Measurements from ENCODE around the gene DHRS13.

- TF ChIP-seq CTCF (IDR thresholded peaks at IDR 0.05) (no peak), GABPB1 (CRISPR knock-in tag; IDR thresholded peaks at IDR 0.05) (0 out of 2 replicates have a peak, but pooled peaks have one; percentile 24), ELF4 (CRISPR knock-in tag; IDR thresholded peaks at IDR 0.05; ENCODE audit: low read depth) (no peak), JUN (CRISPR knock-in tag; IDR thresholded peaks at IDR 0.05) (no peak), FOXK1 (CRISPR knock-in tag; IDR thresholded peaks at IDR 0.05) (no peak), SP1 (CRISPR knock-in tag; conservative IDR thresholded peaks at IDR 0.05) (no peak), E2F5 (CRISPR knock-in tag; IDR thresholded peaks at IDR 0.05) (no peak), HMGA2 (CRISPR knock-in tag; IDR thresholded peaks at IDR 0.05) (no peak), ZBTB21 (CRISPR knock-in tag; IDR thresholded peaks at IDR 0.05; ENCODE audit: borderline replicate concordance) (no peak), CREM (CRISPR knock-in tag; IDR thresholded peaks at IDR 0.05) (no peak), TCF7 (CRISPR knock-in tag; IDR thresholded peaks at IDR 0.05; ENCODE audit: low read depth) (no peak)
- TF ChIP-seq, protein P1, sequence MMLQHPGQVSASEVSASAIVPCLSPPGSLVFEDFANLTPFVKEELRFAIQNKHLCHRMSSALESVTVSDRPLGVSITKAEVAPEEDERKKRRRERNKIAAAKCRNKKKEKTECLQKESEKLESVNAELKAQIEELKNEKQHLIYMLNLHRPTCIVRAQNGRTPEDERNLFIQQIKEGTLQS (CRISPR knock-in tag; conservative IDR thresholded peaks at IDR 0.05), result no peak
Observed at GRCh38 chr17:28948873-28949184, 46.0 kb upstream of the DHRS13 start.
